GM21360 (cell line): ENCODE data around the gene DOCK1.

ENCODE experiments used
- ATAC-seq: cut with Tn5 transposase; IDR thresholded peaks from one replicate; pipeline ENCODE4 v1.9.1; 2021; ENCODE audit warnings: mild to moderate bottlenecking, moderate library complexity; ENCODE audit not compliant: unreplicated experiment

Gene DOCK1

DNA sequence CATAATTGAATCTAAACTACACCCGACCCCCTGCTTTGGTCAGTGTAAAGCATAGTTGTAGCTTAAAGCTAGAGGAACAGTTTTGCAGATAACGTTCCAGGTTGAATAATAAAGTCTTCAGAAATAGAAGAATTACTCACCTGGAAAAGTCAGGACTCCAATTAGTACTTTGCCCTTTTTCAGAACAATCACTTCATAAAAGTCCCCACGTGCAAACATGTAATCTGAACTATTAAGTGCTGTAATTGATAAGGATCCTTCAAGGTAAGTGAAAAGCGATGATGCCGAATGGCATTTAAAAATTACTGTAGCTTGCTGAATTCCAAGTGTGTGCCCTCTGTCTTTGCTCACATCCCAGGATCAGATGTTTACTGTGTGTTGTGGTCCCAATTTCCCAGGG is 344.8 kb downstream of the DOCK1 start:
- no peak for ATAC-seq

DNA sequence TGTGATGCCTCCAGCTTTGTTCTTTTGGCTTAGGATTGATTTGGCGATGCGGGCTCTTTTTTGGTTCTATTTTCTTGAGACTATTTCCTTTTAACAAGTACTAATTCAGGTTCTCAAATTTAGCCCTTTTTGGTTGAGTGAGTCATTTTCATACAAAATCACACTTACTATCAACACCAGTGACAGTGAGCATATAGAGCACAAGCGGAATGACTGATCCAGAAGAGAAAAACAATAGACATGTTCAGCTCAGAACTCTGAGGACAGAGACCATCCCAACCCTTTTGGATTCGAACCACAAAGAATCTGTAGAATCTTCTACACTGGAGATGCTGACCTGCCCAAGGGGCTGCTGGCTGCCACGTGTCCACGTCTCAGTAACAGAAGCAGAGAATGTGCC is 347.6 kb downstream of the DOCK1 start:
- no peak for ATAC-seq

DNA sequence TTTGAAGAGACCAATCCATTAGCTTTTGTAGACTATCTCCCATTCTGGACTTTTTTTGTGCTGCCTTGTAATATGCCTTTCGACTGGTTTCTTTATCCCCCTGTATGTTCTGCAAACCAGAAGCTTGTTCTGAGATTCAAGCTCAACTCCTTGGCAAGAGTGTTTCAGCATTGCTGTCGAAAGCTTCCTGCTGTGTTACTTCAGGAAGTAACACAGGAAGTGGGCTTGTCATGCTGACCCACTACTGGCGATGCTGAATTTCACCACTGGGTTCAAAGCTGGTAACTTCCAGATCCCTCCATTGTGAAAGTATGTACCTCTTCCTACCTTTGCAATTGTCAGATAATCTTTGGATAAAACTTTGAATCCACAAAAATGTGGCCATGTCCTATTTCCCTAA is 349.0 kb downstream of the DOCK1 start:
- ATAC-seq, result no peak

DNA sequence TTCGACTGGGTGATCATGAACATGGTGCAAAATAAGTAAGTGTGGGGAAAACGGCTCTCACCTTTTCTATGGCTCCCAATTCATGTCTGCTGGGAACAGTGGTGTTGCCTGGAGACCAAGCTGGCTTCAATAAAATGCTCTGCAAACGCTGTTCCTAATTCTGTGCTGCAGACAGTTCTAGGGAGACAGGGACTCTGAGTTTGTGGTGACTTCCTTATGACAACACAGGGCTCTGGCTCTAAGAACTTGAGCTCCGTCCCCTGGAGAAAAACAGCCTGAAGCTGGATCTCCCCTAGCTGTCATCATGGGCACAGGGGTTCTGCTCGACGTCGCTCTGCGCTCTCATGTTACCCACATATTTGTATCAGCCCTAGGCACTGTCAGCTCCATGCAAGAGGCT is 352.2 kb downstream of the DOCK1 start:
- no peak for ATAC-seq

DNA sequence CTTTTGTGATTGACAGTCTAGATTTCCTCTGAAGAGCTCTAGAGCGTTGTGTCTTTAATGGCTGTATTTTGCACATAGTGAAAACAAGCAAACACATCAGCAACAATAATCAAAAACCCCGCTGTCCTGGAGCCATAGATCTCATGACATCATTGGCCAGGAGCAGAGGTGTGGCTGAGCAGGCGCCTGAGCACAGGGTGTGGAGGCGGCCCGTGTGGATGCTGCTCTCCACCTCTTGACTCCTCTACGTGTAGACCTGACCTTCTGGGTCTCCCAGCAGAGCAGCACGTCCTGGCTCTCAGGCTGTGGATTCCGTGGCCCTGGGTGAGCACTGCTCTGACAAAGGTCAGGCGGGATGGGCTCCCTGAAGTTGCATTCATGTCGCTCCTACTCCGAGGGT is 354.1 kb downstream of the DOCK1 start:
- no peak for ATAC-seq

DNA sequence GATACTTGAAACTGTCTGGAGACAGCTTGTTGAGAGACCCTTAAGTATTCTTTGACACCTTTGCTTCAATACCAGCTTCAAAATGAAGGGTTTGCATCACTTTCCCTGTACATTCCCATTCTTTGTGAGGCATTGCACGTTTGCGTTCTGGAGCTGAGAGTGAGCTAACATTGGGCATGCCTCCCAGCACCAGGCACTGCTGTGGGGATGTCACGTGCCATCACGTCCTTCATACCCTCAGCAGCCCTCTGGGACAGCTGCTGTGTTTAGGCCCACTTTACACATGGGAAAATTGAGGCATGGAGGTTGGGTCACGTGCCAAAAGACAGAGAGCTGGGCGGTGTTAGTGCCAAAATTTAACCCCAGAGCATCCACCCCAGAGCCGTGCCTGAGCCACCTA is 357.4 kb downstream of the DOCK1 start:
- ATAC-seq, result no peak

DNA sequence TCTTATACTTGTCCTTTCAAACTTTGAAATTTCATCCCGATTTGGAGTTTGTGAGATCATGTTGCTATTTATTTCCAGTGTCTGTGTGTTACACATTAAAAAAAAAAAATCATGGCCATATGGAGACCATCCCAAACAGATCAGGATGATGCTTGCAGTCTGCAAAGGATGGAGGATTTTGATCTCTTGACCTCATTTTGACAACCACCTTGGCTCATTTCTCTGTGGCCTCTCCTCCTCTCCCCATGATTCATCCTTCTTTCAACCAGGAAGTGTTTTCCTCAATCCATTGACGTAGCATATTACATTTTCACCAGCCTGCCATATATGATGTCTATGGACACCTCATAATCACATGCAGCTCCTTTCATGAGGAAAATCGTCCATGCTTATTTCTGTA is 360.1 kb downstream of the DOCK1 start:
- ATAC-seq, result no peak

DNA sequence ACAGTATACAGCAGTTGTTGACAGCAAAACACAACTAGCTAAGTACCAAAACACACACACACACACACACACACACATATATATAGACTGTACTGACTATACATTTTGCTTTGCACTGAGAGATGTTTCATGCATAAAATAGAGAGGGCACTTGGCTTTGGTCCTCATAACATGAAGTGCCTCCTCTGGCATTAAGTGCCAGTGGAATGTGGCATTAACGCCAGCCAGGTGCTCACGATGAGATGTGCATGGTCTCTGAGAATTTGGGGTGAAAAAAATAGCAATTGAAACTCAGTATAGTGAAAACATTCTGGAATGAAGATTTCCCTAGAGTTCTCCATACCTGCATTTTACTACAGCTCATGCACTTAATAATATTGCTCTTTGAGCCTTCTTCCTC is 361.2 kb downstream of the DOCK1 start:
- ATAC-seq, result no peak

DNA sequence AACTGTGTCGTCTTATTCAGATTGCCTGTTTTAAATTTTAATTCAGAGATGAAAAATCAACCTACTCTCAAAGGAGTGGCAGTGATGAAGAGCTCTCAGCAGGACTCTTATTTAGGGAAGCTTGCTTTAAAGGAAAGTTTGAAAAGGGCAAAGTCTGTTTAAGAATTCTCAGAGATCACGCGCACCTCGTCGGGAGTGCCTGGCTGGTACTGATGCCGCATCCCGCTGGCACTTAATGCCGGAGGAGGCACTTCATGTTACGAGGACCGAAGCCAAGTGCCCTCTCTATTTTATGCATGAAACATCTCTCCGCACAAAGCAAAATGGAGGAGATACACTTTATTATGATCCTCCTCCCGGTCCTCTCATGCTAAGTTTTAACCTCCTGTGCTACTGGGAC is 362.2 kb downstream of the DOCK1 start:
- no peak for ATAC-seq

DNA sequence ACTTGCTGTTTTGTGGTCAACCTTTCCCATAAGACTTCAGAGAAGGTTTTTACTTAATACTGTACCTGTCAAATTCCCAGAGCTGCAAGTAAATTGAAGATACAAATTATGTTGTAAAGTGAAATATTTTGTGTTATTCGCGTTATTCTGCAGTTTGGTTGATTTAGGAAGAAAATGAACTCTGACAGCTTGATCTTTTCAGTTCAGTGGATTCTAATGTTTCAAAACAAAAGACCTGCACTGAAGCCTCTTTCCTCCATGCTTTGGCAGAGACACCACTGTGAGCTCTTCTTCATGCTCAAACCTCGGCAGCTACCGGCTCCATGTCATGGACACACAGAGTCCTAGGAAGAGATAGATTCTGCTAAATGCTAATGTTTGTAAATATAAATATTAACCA is 366.8 kb downstream of the DOCK1 start:
- ATAC-seq, result no peak

DNA sequence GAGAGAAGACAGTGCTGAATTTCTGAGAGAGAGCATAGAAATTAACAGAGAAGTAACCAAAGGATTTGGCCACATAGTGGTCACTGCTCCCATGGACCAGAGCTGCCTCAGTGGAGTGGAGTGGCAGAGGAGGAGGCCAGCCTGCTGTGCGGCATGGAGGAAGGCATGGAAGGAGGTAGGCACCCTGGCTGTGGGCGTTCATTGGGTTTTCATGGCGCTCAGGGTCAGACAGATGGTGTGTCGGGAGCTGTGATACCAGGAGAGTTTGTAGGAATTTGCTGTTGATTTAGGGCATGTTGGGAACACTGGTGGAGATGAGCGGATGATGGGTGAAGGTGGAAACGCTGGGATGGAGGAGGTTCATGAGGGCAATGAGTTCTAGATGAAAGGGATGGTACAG is 370.0 kb downstream of the DOCK1 start:
- no peak for ATAC-seq

DNA sequence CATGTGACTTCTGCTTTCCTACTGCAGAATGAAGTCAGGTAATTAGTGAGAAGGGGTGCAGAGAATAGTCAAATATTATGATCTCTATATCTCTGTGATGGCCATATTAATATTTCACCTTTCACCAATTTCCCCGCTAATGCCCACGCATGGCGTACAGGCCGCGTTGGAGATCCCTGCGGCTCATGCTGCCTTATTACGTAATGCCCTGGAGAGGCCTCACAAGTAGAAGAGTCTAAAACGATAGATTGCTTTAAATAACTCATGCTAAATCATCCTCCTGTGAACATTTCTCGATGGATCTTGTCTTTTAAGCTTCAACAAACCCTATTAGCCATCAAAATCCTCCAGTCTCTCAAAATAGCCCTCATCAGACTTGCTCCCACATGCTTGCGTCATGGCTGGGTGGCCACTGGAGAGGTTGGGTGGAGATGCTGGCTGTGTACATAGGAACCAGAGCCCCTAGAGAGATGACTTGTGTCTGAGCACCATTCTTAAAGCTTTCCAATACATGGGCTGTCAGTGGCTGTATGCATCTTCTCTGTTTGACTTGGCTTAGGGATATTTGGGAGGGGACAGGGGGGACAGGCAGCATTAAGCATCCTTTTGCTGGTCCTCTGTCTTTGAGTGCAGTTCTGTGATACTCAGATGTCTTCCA is 370.7 kb downstream of the DOCK1 start:
- ATAC-seq, result no peak

DNA sequence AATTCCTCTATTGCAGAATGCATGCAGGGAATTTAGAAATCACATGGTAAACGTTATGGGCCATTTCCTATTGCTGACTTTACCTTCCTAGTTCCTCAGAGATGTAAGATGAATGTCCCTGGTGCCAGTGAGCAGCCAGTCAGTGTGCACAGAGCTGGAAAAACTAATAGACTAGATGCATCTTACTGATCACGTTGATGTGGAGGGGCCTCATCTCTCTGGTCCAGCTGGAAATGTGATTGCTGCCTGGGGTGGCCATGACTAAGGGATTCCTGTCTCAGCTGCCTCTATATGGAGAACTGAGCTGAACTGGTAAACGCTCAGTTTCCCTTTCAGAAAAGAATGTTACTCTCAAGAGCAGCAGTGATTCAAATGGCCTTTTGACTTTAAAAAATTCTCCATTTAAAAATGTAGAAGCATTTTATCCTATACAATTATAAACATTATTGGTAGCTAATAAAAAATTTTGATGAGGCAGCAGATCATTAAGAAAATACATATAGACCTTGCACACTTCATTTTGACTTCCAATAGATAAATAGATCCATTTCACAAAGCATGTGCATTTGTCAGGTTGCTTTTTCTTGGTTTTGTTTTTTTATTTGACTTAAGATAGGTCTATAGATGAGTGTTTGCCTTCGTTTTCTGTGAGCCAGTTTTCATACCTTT is 371.7 kb downstream of the DOCK1 start:
- ATAC-seq, result no peak

DNA sequence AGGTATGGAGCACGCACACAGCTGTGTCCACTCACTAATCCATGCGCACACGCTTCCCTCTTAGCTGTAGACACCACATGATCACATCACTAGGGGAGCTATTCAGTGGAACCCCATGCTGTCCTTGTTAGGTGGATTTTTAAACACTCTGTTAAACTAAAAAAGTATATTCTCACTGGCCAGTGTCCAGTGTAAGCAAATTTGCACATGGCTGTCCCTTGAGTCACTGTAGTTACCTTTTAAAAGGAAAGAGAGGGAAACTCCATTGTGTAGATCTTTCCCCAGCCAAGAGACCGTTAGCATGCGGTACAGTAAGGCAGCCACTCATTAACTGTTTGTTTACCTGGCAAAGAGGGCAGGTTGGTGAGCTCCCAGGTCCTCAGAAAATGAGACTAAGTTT is 372.8 kb downstream of the DOCK1 start:
- ATAC-seq, result no peak

DNA sequence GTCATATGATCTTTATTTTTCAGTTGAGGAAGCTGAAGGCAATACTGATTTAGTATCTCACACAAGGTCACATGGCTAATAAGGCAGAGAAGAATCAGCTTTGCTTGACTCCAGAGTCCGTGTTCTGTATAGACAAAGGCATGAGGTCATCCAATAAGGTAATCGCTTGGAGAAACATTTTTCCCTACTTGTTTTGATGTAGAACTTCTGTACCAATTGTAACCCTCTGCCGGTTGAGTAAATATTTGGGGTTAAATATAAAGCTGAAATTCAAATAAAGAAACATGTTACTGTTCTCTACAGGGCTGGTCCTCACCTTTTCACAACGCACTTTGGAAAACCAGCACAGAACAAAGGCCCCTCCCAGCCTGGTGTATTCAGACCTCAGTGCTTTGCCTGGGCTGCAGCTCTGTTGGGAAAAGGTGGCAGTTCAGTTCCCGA is 374.1 kb downstream of the DOCK1 start:
- no peak for ATAC-seq

DNA sequence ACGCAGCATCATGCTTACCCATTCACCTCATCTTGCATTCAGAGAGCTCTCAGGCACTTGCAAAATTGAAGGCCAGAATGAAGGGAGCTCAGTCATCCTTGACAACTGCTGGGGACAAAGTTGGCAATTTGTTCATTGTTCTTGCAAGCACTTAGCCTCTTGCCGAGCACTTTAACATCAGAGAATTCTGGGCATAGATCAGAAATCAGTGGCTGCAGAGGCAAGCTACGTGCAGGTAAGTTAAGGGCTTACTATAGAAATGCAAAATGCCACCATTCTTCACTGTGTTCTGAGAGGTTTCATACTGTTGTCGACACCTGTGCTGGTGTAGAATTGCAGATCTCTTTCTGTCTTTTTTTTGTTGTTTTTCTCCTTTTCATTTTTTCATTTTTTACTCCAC is 375.2 kb downstream of the DOCK1 start:
- no peak for ATAC-seq

DNA sequence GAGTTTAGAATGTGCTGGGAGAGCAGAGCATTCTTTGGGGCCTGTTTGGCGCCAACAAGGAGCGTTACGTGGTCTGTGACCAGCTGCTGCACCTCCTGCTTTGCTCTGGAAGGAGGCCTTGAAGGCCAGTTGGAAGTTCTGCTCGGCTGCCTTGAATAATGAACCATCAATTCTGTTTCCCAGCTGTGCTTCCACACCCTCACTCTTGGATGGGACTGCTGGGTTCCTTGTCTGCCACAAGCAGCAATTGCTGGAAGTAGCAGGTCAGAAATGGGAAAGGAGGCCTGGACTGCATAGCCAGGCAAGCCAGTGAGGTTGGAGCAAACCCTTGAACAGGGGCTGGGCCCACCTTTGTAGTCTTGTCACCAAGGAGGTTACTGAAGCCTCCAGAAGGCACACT is 377.8 kb downstream of the DOCK1 start:
- ATAC-seq, result no peak

DNA sequence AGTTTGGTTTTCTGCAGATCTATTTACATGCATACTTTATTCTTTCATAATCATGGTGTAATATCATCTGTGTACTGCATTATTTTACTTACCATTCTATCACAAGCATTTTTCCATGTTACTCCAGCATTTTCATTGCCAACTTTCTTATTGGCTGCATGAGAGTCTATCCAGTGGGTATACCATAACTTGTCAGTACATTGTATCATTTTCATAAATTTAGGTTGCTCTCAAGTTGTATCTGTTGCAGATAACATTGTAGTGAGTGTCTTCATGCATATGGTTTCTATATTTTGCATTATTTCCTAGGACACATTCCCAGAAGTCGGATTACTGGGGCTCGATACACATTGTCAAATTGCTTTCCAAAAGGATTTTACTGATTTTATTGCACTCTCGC is 378.3 kb downstream of the DOCK1 start:
- ATAC-seq, result no peak

DNA sequence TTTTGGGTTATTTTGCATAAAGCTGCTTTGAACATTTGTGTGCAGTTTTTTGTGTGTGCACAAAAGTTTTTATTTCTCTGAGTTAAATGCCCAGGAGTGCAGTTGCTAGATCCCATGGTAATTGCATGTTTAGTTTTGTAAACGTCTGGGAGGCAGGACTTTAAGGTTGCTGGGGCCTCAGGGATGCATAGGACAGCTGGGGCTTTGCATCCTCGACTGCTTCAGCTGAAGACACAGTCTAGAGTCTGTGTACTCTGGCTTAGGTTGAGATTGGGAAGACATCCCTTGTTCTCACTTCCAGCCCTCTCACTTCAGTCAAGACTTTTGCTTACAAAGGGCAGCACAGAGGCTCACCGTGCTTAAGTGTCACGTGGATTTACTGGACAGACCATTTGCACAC is 385.6 kb downstream of the DOCK1 start:
- no peak for ATAC-seq

DNA sequence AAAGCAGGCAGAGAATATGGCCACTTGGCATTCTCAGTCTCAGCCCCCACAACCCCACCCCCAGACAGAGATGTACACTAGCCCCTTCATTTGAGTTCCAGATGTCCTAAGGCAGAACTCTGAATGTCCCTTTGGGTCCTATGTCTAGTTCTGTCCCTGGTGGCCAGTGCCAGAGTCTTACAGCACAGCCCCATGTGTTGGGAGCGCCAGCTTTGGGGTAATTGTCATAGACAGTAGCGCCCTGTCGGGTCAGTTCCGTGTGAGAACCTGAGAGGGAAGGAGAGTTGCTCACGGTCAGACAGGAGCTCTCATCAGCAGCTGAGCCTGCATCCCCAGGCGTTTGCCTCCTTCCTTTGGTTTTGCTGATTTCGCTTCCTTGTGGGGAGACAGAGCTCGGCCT is 386.1 kb downstream of the DOCK1 start:
- no peak for ATAC-seq

DNA sequence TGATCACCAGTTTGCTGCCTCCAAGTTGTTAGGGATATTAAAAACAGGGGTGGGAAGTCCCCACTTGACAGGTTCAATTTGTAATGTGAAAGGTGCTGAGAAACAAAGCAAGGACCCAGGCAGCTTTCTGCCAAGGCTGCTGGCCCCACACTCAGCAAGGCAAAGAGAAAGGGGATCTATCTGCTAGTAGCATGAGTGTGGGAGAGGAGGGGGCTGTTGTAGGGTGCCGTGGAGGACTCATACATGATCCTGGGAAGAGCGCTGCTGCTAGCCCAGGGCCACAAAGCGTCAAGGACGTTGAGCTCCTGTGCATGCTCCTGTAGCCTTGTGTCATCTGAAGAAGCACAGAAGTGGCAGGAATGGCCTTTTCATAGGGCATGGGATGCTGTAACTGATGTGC is 387.7 kb downstream of the DOCK1 start:
- ATAC-seq, result no peak

DNA sequence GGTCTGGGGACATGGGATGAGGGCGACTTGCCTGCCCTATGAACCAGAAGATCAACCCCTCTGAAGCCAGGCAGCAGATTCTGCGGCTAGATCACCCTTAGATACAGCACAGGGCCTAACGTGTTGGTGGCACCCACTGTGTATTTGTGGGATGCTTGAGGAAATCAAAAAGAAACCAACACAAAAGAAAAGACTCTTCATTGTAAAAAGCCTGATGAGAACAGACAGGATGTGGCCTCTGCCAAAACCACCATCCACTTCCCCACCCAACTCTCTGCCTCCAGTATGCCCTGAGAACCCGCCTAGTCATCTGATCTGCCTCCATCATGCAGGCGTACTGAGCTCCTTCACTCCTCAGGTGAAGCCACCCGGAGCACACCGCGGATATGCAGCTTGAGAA is 388.4 kb downstream of the DOCK1 start:
- ATAC-seq, result no peak

DNA sequence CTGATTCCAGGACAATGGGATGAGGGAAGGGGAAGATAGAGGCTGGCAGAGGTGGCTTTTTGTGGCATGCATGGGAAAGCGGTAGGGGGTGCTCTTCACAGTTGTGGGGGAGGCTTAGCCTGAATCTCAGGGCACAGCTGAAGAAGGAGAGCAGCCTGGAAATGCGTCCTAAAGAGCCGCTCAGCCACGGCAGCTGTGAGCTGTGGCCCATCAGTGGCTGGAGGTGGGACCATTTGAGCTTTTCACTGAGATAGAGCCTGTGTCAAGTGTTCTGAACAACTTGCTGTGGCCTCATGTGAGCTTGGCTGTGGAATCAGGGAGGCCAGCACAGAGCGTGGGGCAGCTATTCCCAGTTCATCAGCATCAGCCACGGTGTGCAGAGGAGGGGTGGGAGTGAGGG is 391.5 kb downstream of the DOCK1 start:
- no peak for ATAC-seq
